Transverse colon (tissue), 4 donors: Measurements from ENCODE around the gene CCL13. TPM values are rescaled to one million over a fixed set of nuclear protein-coding genes. Genes with fewer than 3 reads are reported as not detected.

ENCODE experiments used
- DNase-seq: peaks from one replicate; pipeline ENCODE4 v3.0.0-alpha.2; 2019
- H3K27ac ChIP-seq, 4 donors: fragments of 200-600 bp; sonication (generic); 2 replicates each; pipeline ENCODE4 v1.5.1; 2016 to 2018; ENCODE audit warnings: inconsistent platforms in 4 of 4
- H3K27me3 ChIP-seq: fragments of 200-600 bp; sonication (generic); 2 replicates; pipeline ENCODE4 v1.5.1; 2017; ENCODE audit warnings: inconsistent platforms
- H3K36me3 ChIP-seq, 4 donors: fragments of 200-600 bp; sonication (generic); 2 replicates each; pipeline ENCODE4 v1.5.1; 2017 to 2019; ENCODE audit warnings: inconsistent platforms in 4 of 4
- H3K4me1 ChIP-seq, 4 donors: fragments of 200-600 bp; sonication (generic); 2 replicates each; pipeline ENCODE4 v1.5.1; 2017 to 2020; ENCODE audit warnings: inconsistent platforms in 4 of 4
- H3K4me3 ChIP-seq, 4 donors: fragments of 200-600 bp; sonication (generic); 1 replicate in 1 of 4; 2 replicates in 3 of 4; pipeline versions ENCODE4 v1.5.1 to v1.6.1; 2017 to 2019; ENCODE audit warnings: inconsistent platforms in 4 of 4
- H3K9me3 ChIP-seq, 2 donors: fragments of 200-600 bp; sonication (generic); 2 replicates each; pipeline ENCODE4 v1.5.1; 2017 to 2019; ENCODE audit warnings: inconsistent platforms in 2 of 2
- EP300 ChIP-seq: sonication (generic); formaldehyde crosslinking; IDR thresholded peaks from one replicate; pipeline ENCODE4 v1.6.1; 2017; ENCODE audit warnings: antibody characterized with exemption, low read depth
- POLR2A ChIP-seq: fragments of 450-650 bp; IDR thresholded peaks from one replicate; pipeline ENCODE4 v1.6.1; 2016; ENCODE audit warnings: antibody characterized with exemption, mild to moderate bottlenecking, moderate library complexity
- POLR2AphosphoS5 ChIP-seq, 3 donors: sonication (generic); formaldehyde crosslinking; IDR thresholded peaks; one replicate each; pipeline ENCODE4 v1.6.1; 2016; ENCODE audit warnings: antibody characterized with exemption in 3 of 3
- WGBS, 2 donors: methylation state at CpG; one replicate each; pipeline ENCODE4 v1.1.5; 2018; ENCODE audit warnings: low coverage in 1 of 2; 5-methylcytosine and 5-hydroxymethylcytosine counted together
- in situ Hi-C, 4 donors: fragments of 200-750 bp; cut with MboI; loops; one replicate each; pipeline versions ENCODE4 v1.15.0 to v1.15.1; 2017; ENCODE audit warnings: low sequenced_read_pairs in 3 of 4, low pct_ligation_motif_present in 1 of 4, low pct_unique_long_range_greater_than_20kb in 1 of 4
- intact Hi-C: fragments of 100-400 bp; cut with DNase I; formaldehyde crosslinking; loops from one replicate; pipeline ENCODE4 v1.15.1; 2023; ENCODE audit warnings: low total_unique reads
- total RNA-seq, 4 donors: library from RNA; depleted of rRNA; stranded (reverse); fragments of >200 nt; gene quantifications; one replicate each; pipeline ENCODE4 v1.1.0, GENCODE V29; 2016
- TF ChIP-seq, protein P1 (sequence below), 5 experiments: fragments of 200-600 bp in 3 of 5; fragments of 450-650 bp in 2 of 5; sonication (generic) in 3 of 5; IDR thresholded peaks; 1 replicate in 2 of 5; 2 replicates in 3 of 5; pipeline ENCODE4 v1.5.1; 2016 to 2017; ENCODE audit warnings: antibody characterized with exemption in 5 of 5, inconsistent platforms in 3 of 5, mild to moderate bottlenecking in 2 of 5, moderate library complexity in 1 of 5

Gene CCL13
- total RNA-seq, 4 donors from 2014 or later = 5.4 to 10.5 (median 8.2) TPM; not detected in 1

DNA sequence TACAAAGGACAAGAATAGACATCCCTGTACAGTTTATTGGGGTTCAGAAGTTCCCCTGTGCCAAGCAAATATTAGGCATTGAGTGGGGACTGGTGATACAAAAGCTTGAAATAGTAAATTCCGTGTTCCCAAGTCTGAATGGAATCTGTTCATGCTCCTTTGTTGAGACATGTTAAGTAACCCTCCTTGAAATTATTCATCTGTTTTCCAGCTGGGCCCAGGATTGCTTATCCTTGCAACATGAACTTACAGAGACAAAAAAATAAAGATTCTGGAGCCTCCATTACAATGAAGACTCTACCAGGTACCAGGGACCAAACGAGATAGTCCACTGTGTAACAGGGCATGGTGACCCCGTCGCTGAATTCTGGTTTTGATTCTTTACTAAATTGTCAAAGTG lies 43.1 kb upstream of the CCL13 start:
- Histone ChIP-seq H3K9me3 (no peaks in the 10 kb centered on the region), H3K4me1 (no peaks in the 10 kb centered on the region), H3K4me3 (no peak overlapping the region), H3K27me3 (no peaks in the 10 kb centered on the region), H3K36me3 (no peaks in the 10 kb centered on the region), H3K27ac (peak overlapping the region; percentile 42 to 71 (median 62))
- no peak for DNase-seq
- intact Hi-C loops (no loop called here), in situ Hi-C loops (no loop called here)
- TF ChIP-seq POLR2AphosphoS5 (IDR thresholded peaks at IDR 0.05) = peak in 2 of 3 donors; percentile 65 to 70
- no peak for TF ChIP-seq EP300
- TF ChIP-seq, protein P1, sequence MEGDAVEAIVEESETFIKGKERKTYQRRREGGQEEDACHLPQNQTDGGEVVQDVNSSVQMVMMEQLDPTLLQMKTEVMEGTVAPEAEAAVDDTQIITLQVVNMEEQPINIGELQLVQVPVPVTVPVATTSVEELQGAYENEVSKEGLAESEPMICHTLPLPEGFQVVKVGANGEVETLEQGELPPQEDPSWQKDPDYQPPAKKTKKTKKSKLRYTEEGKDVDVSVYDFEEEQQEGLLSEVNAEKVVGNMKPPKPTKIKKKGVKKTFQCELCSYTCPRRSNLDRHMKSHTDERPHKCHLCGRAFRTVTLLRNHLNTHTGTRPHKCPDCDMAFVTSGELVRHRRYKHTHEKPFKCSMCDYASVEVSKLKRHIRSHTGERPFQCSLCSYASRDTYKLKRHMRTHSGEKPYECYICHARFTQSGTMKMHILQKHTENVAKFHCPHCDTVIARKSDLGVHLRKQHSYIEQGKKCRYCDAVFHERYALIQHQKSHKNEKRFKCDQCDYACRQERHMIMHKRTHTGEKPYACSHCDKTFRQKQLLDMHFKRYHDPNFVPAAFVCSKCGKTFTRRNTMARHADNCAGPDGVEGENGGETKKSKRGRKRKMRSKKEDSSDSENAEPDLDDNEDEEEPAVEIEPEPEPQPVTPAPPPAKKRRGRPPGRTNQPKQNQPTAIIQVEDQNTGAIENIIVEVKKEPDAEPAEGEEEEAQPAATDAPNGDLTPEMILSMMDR (IDR thresholded peaks at IDR 0.05) = no peak
- TF ChIP-seq POLR2A = no peak
- WGBS, 2 donors = 72 to 89% methylated on average over 3 to 4 of the region's 4 CpGs

DNA sequence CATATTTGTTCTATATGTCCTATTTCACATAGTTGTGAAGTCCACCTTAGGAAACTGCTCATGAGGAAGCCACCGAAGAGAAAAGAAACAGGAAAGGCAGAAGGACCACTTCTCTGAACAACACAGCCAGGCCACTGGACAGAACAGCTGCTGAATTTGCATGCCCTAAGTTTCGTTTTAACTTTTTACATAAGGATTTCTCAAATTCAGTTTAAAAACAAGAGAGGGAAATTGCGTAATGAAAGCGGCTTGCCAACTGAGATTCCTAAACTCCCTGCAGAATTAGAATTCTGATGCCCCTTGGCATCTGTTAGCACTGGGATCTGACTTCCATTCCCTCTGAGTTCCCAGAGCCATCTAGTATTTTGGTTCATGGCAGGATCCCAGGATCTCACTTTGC lies 42.0 kb upstream of the CCL13 start:
- peak overlapping the region; percentile 42 to 71 (median 62) for H3K27ac ChIP-seq
- DNase-seq = no peak
- H3K4me1 ChIP-seq = no peaks in the 10 kb centered on the region
- H3K4me3 ChIP-seq = no peak overlapping the region
- in situ Hi-C loops = no loop called here
- TF ChIP-seq, protein P1 (IDR thresholded peaks at IDR 0.05) = no peak
- peak in 1 of 3 donors; percentile 45 for TF ChIP-seq POLR2AphosphoS5 (IDR thresholded peaks at IDR 0.05)
- no peaks in the 10 kb centered on the region for H3K27me3 ChIP-seq
- 32 to 44% methylated on average over 4 of the region's 4 CpGs for WGBS, 2 donors
- H3K9me3 ChIP-seq = no peaks in the 10 kb centered on the region
- H3K36me3 ChIP-seq = no peaks in the 10 kb centered on the region
- intact Hi-C loops = no loop called here

DNA sequence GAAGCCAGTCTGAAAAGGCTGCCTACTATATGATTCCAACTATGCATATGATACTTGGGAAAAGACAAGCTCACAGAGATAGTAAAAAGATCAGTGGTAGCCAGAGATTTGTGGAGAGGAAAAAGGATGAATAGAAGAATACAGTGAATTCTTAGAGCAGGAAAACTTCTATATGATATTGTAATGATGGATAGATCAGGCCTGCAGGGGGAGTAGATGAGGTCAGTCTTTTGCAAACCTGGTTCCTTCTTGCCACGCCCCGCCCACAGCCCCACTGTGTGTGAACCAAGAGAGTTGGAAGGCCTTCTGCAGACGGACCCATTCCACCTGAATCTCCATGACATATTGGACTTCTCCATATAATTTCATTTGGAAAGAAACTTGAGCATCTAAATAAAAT lies 37.8 kb upstream of the CCL13 start:
- in situ Hi-C loops = no loop called here
- Histone ChIP-seq H3K36me3 (no peaks in the 10 kb centered on the region), H3K4me3 (no peak overlapping the region), H3K9me3 (no peaks in the 10 kb centered on the region), H3K27me3 (no peaks in the 10 kb centered on the region), H3K27ac (peak overlapping the region in 2 of 4 donors; percentile 44 to 59), H3K4me1 (no peaks in the 10 kb centered on the region)
- no peak for DNase-seq
- TF ChIP-seq, protein P1 (IDR thresholded peaks at IDR 0.05) = no peak
- TF ChIP-seq EP300 = no peak
- no peak for TF ChIP-seq POLR2A
- no peak for TF ChIP-seq POLR2AphosphoS5 (IDR thresholded peaks at IDR 0.05)
- WGBS, 2 donors = 74 to 75% methylated on average over 2 to 3 of the region's 3 CpGs
- intact Hi-C loops = no loop called here

DNA sequence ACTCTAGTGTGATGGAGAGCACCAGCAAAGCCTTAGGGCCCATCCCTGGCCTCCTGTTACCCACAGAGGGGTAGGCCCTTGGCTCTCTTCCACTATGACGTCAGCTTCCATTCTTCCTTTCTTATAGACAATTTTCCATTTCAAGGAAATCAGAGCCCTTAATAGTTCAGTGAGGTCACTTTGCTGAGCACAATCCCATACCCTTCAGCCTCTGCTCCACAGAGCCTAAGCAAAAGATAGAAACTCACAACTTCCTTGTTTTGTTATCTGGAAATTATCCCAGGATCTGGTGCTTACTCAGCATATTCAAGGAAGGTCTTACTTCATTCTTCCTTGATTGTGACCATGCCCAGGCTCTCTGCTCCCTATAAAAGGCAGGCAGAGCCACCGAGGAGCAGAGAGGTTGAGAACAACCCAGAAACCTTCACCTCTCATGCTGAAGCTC lies 37.2 kb upstream of the CCL13 start, which contains the start of gene CCL8:
TSS of gene CCL8 (plus strand) at position 397 of the 445 bp plus-strand sequence. CDS start 67 bp downstream, outside the sequence.
- H3K9me3 ChIP-seq = no peaks in the 10 kb centered on the region
- DNase-seq = no peak
- H3K4me1 ChIP-seq = no peaks in the 10 kb centered on the region
- intact Hi-C loops (no loop called here), in situ Hi-C loops (no loop called here)
- WGBS, 2 donors = 27% methylated on average over 2 of the region's 2 CpGs; no CpG with 5 or more reads in 1 of the 2 donors
- H3K27me3 ChIP-seq = no peaks in the 10 kb centered on the region
- no peak within 1 kb of the TSS for H3K4me3 ChIP-seq
- peak within 1 kb of the TSS; percentile 11 to 59 (median 36) for H3K27ac ChIP-seq
- TF ChIP-seq POLR2A = no peak
- TF ChIP-seq, protein P1 (IDR thresholded peaks at IDR 0.05) = no peak
- TF ChIP-seq EP300 = no peak
- peak in 1 of 3 donors; percentile 57 for TF ChIP-seq POLR2AphosphoS5 (IDR thresholded peaks at IDR 0.05)
- no peaks in the 10 kb centered on the region for H3K36me3 ChIP-seq
